ENCODE measurements around the gene IMPG2.

The IMPG2 gene

GRCh38 chr3:101320475-101320874 lies at the start of gene IMPG2:
IMPG2 (minus strand) TSS chr3:101320575; CDS start chr3:101320372, 203 bp downstream.
- H3K27ac ChIP-seq (ENCODE audit: low read depth, low read length) = no peak within 1 kb of the TSS

GRCh38 chr3:101362406-101362805 lies 42.0 kb upstream of the IMPG2 start:
- Histone ChIP-seq H3K4me1 (ENCODE audit: control insufficient read depth, insufficient read depth, low read length) (no peaks in the 10 kb centered on the region), H3K9ac (ENCODE audit: low read depth, low read length) (no peak overlapping the region), H3K27ac (ENCODE audit: low read depth, low read length) (no peak overlapping the region), H3K9me3 (ENCODE audit: control insufficient read depth, insufficient read depth, low read length) (no peaks in the 10 kb centered on the region), H3K36me3 (ENCODE audit: control insufficient read depth, insufficient read depth, low read length) (no peaks in the 10 kb centered on the region), H3K4me3 (ENCODE audit: low read depth, low read length) (no peak overlapping the region), H3K27me3 (ENCODE audit: control insufficient read depth, insufficient read depth, low read length) (no peaks in the 10 kb centered on the region)

More at GRCh38 chr3:101320475-101320874, at the start of gene IMPG2:
- no peaks in the 10 kb centered on the region for H3K27me3 ChIP-seq (ENCODE audit: control insufficient read depth, insufficient read depth, low read length)
- H3K4me1 ChIP-seq (ENCODE audit: control insufficient read depth, insufficient read depth, low read length) = no peaks in the 10 kb centered on the region
- no peak within 1 kb of the TSS for H3K9ac ChIP-seq (ENCODE audit: low read depth, low read length)
- no peaks in the 10 kb centered on the region for H3K9me3 ChIP-seq (ENCODE audit: control insufficient read depth, insufficient read depth, low read length)
- H3K4me3 ChIP-seq (ENCODE audit: low read depth, low read length) = no peak within 1 kb of the TSS
- H3K36me3 ChIP-seq (ENCODE audit: control insufficient read depth, insufficient read depth, low read length) = no peaks in the 10 kb centered on the region

GRCh38 chr3:101351829-101352228 lies 31.5 kb upstream of the IMPG2 start:
- H3K27me3 ChIP-seq (ENCODE audit: control insufficient read depth, insufficient read depth, low read length) = no peaks in the 10 kb centered on the region
- H3K9ac ChIP-seq (ENCODE audit: low read depth, low read length) = no peak overlapping the region
- no peaks in the 10 kb centered on the region for H3K9me3 ChIP-seq (ENCODE audit: control insufficient read depth, insufficient read depth, low read length)
- no peaks in the 10 kb centered on the region for H3K36me3 ChIP-seq (ENCODE audit: control insufficient read depth, insufficient read depth, low read length)
- H3K4me3 ChIP-seq (ENCODE audit: low read depth, low read length) = no peak overlapping the region
- no peak overlapping the region for H3K27ac ChIP-seq (ENCODE audit: low read depth, low read length)
- no peaks in the 10 kb centered on the region for H3K4me1 ChIP-seq (ENCODE audit: control insufficient read depth, insufficient read depth, low read length)

- no peaks in the 10 kb centered on the region for H3K36me3 ChIP-seq (ENCODE audit: control insufficient read depth, insufficient read depth, low read length)
- no peaks in the 10 kb centered on the region for H3K9me3 ChIP-seq (ENCODE audit: control insufficient read depth, insufficient read depth, low read length)
- H3K27me3 ChIP-seq (ENCODE audit: control insufficient read depth, insufficient read depth, low read length) = no peaks in the 10 kb centered on the region
- no peak overlapping the region for H3K27ac ChIP-seq (ENCODE audit: low read depth, low read length)
- no peak overlapping the region for H3K9ac ChIP-seq (ENCODE audit: low read depth, low read length)
- no peak overlapping the region for H3K4me3 ChIP-seq (ENCODE audit: low read depth, low read length)
- no peaks in the 10 kb centered on the region for H3K4me1 ChIP-seq (ENCODE audit: control insufficient read depth, insufficient read depth, low read length)
These were observed 20.2 kb upstream of the IMPG2 start for GRCh38 chr3:101340591-101340990.

GRCh38 chr3:101333883-101334282 lies 13.5 kb upstream of the IMPG2 start:
- no peaks in the 10 kb centered on the region for H3K27me3 ChIP-seq (ENCODE audit: control insufficient read depth, insufficient read depth, low read length)
- no peaks in the 10 kb centered on the region for H3K36me3 ChIP-seq (ENCODE audit: control insufficient read depth, insufficient read depth, low read length)
- no peak overlapping the region for H3K9ac ChIP-seq (ENCODE audit: low read depth, low read length)
- H3K9me3 ChIP-seq (ENCODE audit: control insufficient read depth, insufficient read depth, low read length) = no peaks in the 10 kb centered on the region
- no peaks in the 10 kb centered on the region for H3K4me1 ChIP-seq (ENCODE audit: control insufficient read depth, insufficient read depth, low read length)
- no peak overlapping the region for H3K27ac ChIP-seq (ENCODE audit: low read depth, low read length)
- no peak overlapping the region for H3K4me3 ChIP-seq (ENCODE audit: low read depth, low read length)

- Histone ChIP-seq H3K4me1 (ENCODE audit: control insufficient read depth, insufficient read depth, low read length) (no peaks in the 10 kb centered on the region), H3K36me3 (ENCODE audit: control insufficient read depth, insufficient read depth, low read length) (no peaks in the 10 kb centered on the region), H3K27me3 (ENCODE audit: control insufficient read depth, insufficient read depth, low read length) (no peaks in the 10 kb centered on the region), H3K27ac (ENCODE audit: low read depth, low read length) (no peak overlapping the region), H3K9me3 (ENCODE audit: control insufficient read depth, insufficient read depth, low read length) (no peaks in the 10 kb centered on the region), H3K9ac (ENCODE audit: low read depth, low read length) (no peak overlapping the region), H3K4me3 (ENCODE audit: low read depth, low read length) (no peak overlapping the region)
These were observed 8.8 kb upstream of the IMPG2 start for GRCh38 chr3:101329016-101329673.

- no peak overlapping the region for H3K9ac ChIP-seq (ENCODE audit: low read depth, low read length)
- no peaks in the 10 kb centered on the region for H3K27me3 ChIP-seq (ENCODE audit: control insufficient read depth, insufficient read depth, low read length)
- H3K9me3 ChIP-seq (ENCODE audit: control insufficient read depth, insufficient read depth, low read length) = no peaks in the 10 kb centered on the region
- H3K27ac ChIP-seq (ENCODE audit: low read depth, low read length) = no peak overlapping the region
- no peaks in the 10 kb centered on the region for H3K4me1 ChIP-seq (ENCODE audit: control insufficient read depth, insufficient read depth, low read length)
- H3K4me3 ChIP-seq (ENCODE audit: low read depth, low read length) = no peak overlapping the region
- no peaks in the 10 kb centered on the region for H3K36me3 ChIP-seq (ENCODE audit: control insufficient read depth, insufficient read depth, low read length)
These were observed 5.2 kb upstream of the IMPG2 start for GRCh38 chr3:101325393-101326134.

- H3K36me3 ChIP-seq (ENCODE audit: control insufficient read depth, insufficient read depth, low read length) = no peaks in the 10 kb centered on the region
- H3K27me3 ChIP-seq (ENCODE audit: control insufficient read depth, insufficient read depth, low read length) = no peaks in the 10 kb centered on the region
- no peak overlapping the region for H3K4me3 ChIP-seq (ENCODE audit: low read depth, low read length)
- H3K4me1 ChIP-seq (ENCODE audit: control insufficient read depth, insufficient read depth, low read length) = no peaks in the 10 kb centered on the region
- H3K27ac ChIP-seq (ENCODE audit: low read depth, low read length) = no peak overlapping the region
- H3K9me3 ChIP-seq (ENCODE audit: control insufficient read depth, insufficient read depth, low read length) = no peaks in the 10 kb centered on the region
- H3K9ac ChIP-seq (ENCODE audit: low read depth, low read length) = no peak overlapping the region
These were observed 844 bp downstream of the IMPG2 start for GRCh38 chr3:101319531-101319930.

- Histone ChIP-seq H3K27me3 (ENCODE audit: control insufficient read depth, insufficient read depth, low read length) (no peaks in the 10 kb centered on the region), H3K36me3 (ENCODE audit: control insufficient read depth, insufficient read depth, low read length) (no peaks in the 10 kb centered on the region), H3K9me3 (ENCODE audit: control insufficient read depth, insufficient read depth, low read length) (peaks cover 10% of the 10 kb centered on the region; the same call in 1 of the 2 replicates), H3K4me3 (ENCODE audit: low read depth, low read length) (no peak overlapping the region), H3K27ac (ENCODE audit: low read depth, low read length) (no peak overlapping the region), H3K9ac (ENCODE audit: low read depth, low read length) (no peak overlapping the region), H3K4me1 (ENCODE audit: control insufficient read depth, insufficient read depth, low read length) (no peaks in the 10 kb centered on the region)
These were observed 7.8 kb downstream of the IMPG2 start for GRCh38 chr3:101312545-101312944.

- Histone ChIP-seq H3K9ac (ENCODE audit: low read depth, low read length) (no peak overlapping the region), H3K9me3 (ENCODE audit: control insufficient read depth, insufficient read depth, low read length) (peaks cover 10% of the 10 kb centered on the region), H3K4me1 (ENCODE audit: control insufficient read depth, insufficient read depth, low read length) (no peaks in the 10 kb centered on the region), H3K4me3 (ENCODE audit: low read depth, low read length) (no peak overlapping the region), H3K36me3 (ENCODE audit: control insufficient read depth, insufficient read depth, low read length) (no peaks in the 10 kb centered on the region), H3K27ac (ENCODE audit: low read depth, low read length) (no peak overlapping the region), H3K27me3 (ENCODE audit: control insufficient read depth, insufficient read depth, low read length) (no peaks in the 10 kb centered on the region)
These were observed 8.7 kb downstream of the IMPG2 start for GRCh38 chr3:101311676-101312075.

GRCh38 chr3:101310978-101311375 lies 9.4 kb downstream of the IMPG2 start:
- H3K27me3 ChIP-seq (ENCODE audit: control insufficient read depth, insufficient read depth, low read length) = no peaks in the 10 kb centered on the region
- H3K4me1 ChIP-seq (ENCODE audit: control insufficient read depth, insufficient read depth, low read length) = no peaks in the 10 kb centered on the region
- no peaks in the 10 kb centered on the region for H3K36me3 ChIP-seq (ENCODE audit: control insufficient read depth, insufficient read depth, low read length)
- H3K4me3 ChIP-seq (ENCODE audit: low read depth, low read length) = no peak overlapping the region
- H3K9ac ChIP-seq (ENCODE audit: low read depth, low read length) = no peak overlapping the region
- no peak overlapping the region for H3K27ac ChIP-seq (ENCODE audit: low read depth, low read length)
- H3K9me3 ChIP-seq (ENCODE audit: control insufficient read depth, insufficient read depth, low read length) = peaks cover 10% of the 10 kb centered on the region

Measured in HUES48 (cell line).